ENCODE measurements around the gene CXCL16.
A peak's percentile ranks its signal among the peaks of the same experiment; 100 is the strongest.
"Not testable (repeated sequence)": the region's sequence is repeated elsewhere in the genome, so short reads cannot be mapped to it uniquely, and the experiment has no call there.

The CXCL16 gene

GRCh38 chr17:4719684-4720221, 20.0 kb downstream of the CXCL16 start:
- peak; percentile 88 for DNase-seq

- no peak for DNase-seq
Observed at GRCh38 chr17:4719146-4719545, 20.6 kb downstream of the CXCL16 start.

DNA sequence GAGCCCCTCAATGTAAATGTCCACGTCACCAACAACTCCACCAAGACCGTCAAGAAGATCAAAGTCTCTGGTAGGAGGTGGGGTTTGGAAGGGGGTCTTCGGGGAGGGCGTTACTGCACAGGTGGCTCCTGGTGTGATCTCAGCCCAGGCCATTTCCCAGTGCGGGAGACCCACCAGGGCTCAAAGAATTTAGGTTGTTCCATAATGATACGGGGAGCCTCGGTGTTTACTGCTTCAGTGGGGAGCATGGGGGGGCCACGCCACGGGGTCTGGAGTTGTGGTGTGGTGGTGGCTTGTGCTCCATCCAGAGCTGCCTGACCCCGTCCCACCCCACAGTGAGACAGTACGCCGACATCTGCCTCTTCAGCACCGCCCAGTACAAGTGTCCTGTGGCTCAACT, 21.5 kb downstream of the CXCL16 start:
- no peak for DNase-seq

- DNase-seq, result no peak
Observed at GRCh38 chr17:4717791-4718190, 21.9 kb downstream of the CXCL16 start.

DNA sequence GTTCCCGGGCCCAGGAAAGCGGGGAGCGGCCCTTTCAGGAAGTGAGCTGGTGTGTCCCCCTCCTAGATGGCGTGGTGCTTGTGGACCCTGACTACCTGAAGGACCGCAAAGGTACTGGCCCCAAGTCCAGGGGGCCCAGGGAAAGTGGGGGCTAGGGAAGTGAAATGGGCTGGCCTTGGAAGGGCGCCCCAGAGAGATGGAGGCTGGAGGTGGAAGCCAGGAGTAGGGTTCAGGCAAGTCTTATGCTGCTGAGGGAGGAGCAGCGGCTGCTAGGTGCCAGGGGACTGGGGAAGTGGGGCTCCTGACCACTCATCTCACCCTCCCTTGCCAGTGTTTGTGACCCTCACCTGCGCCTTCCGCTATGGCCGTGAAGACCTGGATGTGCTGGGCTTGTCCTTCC, 23.6 kb downstream of the CXCL16 start:
- no peak for DNase-seq

- no peak for DNase-seq
Observed at GRCh38 chr17:4715063-4715744, 24.5 kb downstream of the CXCL16 start.

DNA sequence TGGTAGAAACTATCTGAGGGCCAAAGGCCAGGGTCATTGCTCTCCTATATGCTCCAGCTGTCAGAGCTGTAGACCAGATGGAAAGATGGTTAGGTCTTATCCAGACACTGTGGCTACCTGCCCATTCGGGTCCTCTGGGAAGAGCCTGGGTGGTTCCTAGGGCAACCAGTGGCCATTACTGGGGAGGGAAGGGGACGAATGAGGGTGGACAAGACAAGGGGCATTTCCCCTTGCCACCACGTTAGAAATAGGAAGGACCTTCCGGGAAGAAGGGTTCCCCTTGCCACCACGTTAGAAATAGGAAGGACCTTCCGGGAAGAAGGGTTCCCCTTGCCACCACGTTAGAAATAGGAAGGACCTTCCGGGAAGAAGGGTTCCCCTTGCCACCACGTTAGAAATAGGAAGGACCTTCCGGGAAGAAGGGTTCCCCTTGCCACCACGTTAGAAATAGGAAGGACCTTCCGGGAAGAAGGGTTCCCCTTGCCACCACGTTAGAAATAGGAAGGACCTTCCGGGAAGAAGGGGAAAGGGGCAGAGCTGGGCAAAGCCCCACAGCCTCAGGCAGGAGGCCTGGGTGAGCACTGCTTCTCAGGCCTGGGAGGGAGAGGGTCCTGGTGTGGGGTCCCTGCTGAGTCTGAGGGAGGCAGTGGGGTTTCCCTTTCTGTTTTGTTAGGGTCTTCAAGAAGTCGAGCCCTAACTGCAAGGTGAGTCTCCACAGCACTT, 25.2 kb downstream of the CXCL16 start:
- not testable (repeated sequence) for DNase-seq

DNA sequence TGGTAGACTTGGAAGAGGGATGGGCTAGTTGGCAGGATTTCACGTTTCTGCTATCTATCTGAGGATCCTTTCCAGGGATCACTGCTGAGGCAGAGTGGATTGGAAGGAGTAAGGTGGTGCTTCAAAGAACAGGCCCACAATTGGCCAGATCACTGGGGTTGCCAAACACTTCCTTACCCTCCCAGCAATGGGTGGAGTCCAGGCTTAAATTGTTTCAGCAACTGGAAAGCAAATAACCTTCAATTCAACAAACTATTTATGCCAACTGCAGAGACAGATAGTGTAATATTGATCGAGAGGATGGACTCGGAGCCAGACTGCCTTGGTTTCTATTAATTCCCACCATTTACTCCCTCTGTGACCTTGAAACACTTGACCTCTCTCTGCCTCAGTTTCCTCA, 27.2 kb downstream of the CXCL16 start:
- no peak for DNase-seq

DNA sequence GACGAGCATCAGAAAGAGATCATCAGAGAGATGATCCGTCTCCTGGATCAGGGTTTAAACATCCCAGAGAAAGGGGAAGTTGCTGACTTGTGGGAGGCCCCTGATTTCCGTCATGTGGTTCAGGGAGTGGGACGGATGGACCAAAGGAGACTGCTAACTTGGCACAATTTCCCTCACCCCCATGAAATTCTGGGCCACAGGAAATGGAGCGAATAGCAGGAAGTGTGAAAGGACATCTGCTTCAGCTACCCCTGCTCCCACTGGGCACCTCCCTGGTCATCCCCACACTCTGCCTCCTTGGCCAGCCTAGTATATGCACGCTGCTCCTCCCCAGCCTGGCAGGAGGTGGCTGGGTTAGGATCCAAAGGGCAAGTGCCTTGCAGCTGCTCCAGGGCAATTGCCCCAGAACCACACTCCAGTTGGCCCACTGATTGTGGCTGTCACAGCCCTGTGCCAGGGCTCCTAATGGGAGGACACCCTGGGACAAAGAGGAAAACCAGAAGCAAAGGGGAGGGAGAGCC, 28.0 kb downstream of the CXCL16 start:
- peak; percentile 40 for DNase-seq

- DNase-seq, result no peak
Observed at GRCh38 chr17:4710693-4711634, 28.8 kb downstream of the CXCL16 start.

DNA sequence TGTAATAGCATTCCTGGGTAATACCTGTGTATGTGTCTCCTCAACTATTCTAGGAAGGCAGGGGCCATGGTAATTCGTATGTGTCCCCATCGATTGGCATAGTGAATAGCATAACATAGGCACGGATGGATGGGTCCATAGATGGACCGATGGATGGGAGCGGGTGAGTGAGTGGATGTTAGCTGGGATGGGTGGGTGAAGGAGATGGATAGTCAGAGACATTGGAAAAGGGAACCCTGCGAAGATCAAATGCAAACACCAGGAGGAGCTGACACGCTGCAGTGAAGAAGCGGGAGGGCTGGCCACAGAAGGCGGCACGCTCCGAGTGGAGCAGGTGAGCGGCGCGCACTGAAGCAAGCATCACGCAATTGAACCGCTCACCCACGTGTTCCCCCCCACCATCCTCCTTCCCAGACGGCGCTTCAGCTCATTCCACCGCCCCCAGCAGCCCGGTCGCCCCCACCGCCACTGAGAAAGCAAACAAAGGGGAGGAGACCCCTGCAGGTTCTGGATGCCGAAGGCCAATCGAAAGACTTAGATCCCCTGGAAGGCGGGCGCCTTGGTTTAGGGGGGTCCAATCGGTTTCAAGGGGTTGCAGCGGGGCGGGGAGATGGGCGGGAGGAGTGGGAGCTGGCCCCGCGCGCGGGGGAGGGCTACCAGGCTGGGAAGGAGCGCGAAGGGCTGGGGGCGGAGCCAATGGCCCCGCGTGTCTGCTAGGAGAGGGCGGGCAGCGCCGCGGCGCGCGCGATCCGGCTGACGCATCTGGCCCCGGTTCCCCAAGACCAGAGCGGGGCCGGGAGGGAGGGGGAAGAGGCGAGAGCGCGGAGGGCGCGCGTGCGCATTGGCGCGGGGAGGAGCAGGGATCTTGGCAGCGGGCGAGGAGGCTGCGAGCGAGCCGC, 29.7 kb downstream of the CXCL16 start, which contains the start of gene ARRB2:
ARRB2 (plus strand) TSS at position 839 of the 899 bp plus-strand sequence. CDS start 90 bp downstream, outside the sequence.
- peak; percentile 100 for DNase-seq

DNA sequence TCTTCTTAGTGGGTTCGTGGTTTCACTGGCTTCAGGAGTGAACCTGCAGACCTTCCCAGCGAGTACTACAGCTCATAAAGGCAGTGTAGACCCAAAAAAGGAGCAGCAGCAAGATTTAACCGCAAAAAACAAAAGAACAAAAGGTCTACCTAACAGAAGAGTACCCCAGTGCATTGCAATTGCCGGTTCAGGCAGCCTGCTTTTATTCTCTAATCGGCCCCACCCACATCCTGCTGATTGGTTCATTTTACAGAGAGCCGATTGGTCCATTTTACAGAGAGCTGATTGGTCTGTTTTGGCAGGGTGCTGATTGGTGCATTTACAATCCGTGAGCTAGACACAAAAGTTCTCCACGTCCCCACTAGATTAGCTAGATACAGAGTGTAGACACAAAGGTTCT, 31.3 kb downstream of the CXCL16 start:
- DNase-seq, result peak; percentile 64

GRCh38 chr17:4706121-4706520, 33.6 kb downstream of the CXCL16 start:
- no peak for DNase-seq

- DNase-seq, result no peak
Observed at GRCh38 chr17:4704991-4705390, 34.7 kb downstream of the CXCL16 start.

DNA sequence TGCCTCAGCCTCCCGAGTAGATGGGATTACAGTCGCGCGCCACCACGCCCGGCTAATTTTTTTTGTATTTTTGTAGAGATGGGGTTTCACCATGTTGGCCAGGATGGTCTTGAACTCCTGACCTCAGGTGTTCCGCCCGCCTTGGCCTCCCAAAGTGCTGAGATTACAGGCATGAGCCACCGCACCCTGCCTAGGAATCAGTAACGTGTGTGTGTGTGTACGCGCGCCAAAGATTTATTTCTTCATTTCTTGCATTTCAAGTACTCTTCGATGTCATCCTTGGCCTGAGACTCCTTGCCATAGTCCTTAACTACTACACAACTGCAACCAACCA, 35.2 kb downstream of the CXCL16 start:
- DNase-seq, result not testable (repeated sequence)

GRCh38 chr17:4703330-4703691, 36.4 kb downstream of the CXCL16 start:
- no peak for DNase-seq

DNA sequence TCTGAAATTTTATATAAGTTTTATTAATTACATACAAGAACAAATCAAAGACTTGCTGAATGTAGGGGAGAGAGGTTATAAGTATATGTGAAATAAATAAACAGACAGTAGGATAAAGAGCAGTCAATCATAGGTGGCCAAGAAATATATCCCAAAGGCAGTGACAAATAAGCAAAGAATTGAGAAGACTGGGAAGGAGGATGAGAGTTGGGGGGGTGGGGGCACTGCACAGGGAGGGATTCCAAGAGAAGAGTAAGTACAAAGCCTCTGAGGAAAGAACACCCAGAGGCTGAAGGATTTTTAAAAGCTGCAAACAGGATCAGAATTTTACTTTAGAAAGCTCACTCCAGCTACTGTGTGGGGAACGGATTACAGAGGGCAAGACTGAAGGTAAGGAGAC, 38.6 kb downstream of the CXCL16 start:
- no peak for DNase-seq

DNA sequence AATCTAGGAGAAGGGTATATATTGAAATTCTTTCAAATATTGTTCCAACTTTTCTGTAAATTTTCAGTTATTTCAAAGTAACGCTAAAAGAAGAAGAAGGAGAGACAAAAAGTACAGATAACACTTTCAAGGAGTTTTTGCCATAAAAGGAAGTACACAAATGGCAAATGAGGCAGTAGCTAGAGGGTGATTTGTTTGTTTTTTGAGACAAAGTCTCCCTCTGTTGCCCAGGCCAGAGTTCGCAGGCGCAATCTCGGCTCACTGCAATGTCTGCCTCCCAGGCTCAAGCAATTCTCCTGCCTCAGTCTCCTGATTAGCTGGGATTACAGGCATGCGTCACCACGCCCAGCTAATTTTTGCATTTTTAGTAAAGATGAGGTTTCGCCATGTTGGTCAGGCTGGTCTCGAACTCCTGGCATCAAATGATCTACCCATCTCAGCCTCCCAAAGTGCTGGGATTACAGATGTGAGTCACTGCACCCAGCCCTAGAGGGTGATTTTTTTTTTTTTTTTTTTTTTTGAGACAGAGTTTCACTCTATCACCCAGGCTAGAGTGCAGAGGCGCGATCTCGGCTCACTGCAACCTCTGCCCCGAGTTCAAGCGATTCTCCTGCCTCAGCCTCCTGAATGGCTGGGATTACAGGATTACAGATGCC, 40.2 kb downstream of the CXCL16 start:
- not testable (repeated sequence) for DNase-seq

DNA sequence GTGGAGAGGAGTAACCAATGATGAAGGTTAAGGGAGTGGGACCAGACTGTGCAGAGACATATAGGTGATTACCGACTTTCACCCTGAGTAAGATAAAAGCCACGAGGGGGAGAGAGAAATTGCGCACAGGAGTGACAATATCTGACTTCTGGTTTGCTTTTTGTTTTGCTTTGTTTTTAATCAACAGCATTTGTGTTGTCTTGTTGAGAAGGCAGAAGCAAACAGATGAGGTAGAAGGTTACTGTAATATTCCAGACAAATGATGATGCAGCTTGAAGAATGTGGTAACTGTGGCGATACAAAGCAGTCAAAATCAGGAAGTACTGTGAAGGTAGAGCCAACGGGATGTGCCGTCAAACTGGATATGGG, 43.3 kb downstream of the CXCL16 start:
- no peak for DNase-seq

- no peak for DNase-seq
Observed at GRCh38 chr17:4693416-4693815, 46.3 kb downstream of the CXCL16 start.

DNA sequence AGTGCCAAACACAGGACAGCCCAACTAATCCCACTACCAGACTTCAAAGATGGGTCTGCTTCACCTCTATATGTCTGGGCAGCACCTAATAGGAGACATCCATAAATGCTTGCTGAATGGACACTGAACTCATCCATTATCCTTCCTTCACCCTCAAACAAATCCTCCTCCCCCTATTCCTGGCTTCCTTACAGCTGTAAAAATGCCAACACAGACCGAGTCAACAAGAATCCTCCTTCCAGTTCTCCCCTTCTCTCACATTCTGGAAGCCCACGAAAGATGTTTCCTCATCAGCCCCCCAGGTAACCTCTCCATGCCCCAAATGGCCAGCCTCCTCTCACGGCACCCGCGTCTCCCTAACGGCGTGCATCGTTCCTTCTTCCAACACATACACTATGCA, 48.0 kb downstream of the CXCL16 start:
- DNase-seq, result no peak

Data from NCI-H82 (cell line).